ENCODE results near the gene SLC25A18.

SLC25A18 gene

GRCh38 chr22:17575151-17575550 lies 11.9 kb downstream of the SLC25A18 start:
- ChIA-PET POLR2A (no interaction called here), CTCF (no interaction called here)
- TF ChIP-seq ELF4 (IDR thresholded peaks at IDR 0.05) = no peak
- no peak for TF ChIP-seq FOXM1 (IDR thresholded peaks at IDR 0.05; ENCODE audit: borderline replicate concordance)
- TF ChIP-seq BHLHE40 (IDR thresholded peaks at IDR 0.05; ENCODE audit: borderline replicate concordance) = no peak
- TF ChIP-seq TARDBP (IDR thresholded peaks at IDR 0.05) = no peak
- no peak for TF ChIP-seq ZNF384 (IDR thresholded peaks at IDR 0.05)
- TF ChIP-seq FOXA1 (IDR thresholded peaks at IDR 0.05) = no peak
- TF ChIP-seq L3MBTL2 (conservative IDR thresholded peaks at IDR 0.05) = no peak
- no peak for TF ChIP-seq SP1 (IDR thresholded peaks at IDR 0.05)
- TF ChIP-seq SUZ12 (IDR thresholded peaks at IDR 0.05) = no peak
- no peak for TF ChIP-seq LEF1 (IDR thresholded peaks at IDR 0.05; ENCODE audit: borderline replicate concordance)
- TF ChIP-seq HDGF (IDR thresholded peaks at IDR 0.05; ENCODE audit: borderline replicate concordance) = no peak
- no peak for TF ChIP-seq FOXK2 (IDR thresholded peaks at IDR 0.05)
- TF ChIP-seq ARNT (IDR thresholded peaks at IDR 0.05) = no peak
- TF ChIP-seq PKNOX1 (IDR thresholded peaks at IDR 0.05) = no peak
- no peak for TF ChIP-seq NFRKB (IDR thresholded peaks at IDR 0.05)
- no peak for TF ChIP-seq CTBP1 (IDR thresholded peaks at IDR 0.05; ENCODE audit: borderline replicate concordance)

GRCh38 chr22:17575681-17576080 lies 12.4 kb downstream of the SLC25A18 start:
- ChIA-PET POLR2A (no interaction called here), CTCF (no interaction called here)
- no peak for DNase-seq (ENCODE audit: extremely low spot score)
- no peak for TF ChIP-seq FOXM1 (IDR thresholded peaks at IDR 0.05; ENCODE audit: borderline replicate concordance)
- TF ChIP-seq NFRKB (IDR thresholded peaks at IDR 0.05) = no peak
- TF ChIP-seq ZNF384 (IDR thresholded peaks at IDR 0.05) = no peak
- TF ChIP-seq LEF1 (IDR thresholded peaks at IDR 0.05; ENCODE audit: borderline replicate concordance) = no peak
- TF ChIP-seq SP1 (IDR thresholded peaks at IDR 0.05) = no peak
- no peak for TF ChIP-seq CTBP1 (IDR thresholded peaks at IDR 0.05; ENCODE audit: borderline replicate concordance)
- no peak for TF ChIP-seq SUZ12 (IDR thresholded peaks at IDR 0.05)
- no peak for TF ChIP-seq BHLHE40 (IDR thresholded peaks at IDR 0.05; ENCODE audit: borderline replicate concordance)
- TF ChIP-seq FOXA1 (IDR thresholded peaks at IDR 0.05) = no peak
- no peak for TF ChIP-seq ELF4 (IDR thresholded peaks at IDR 0.05)
- TF ChIP-seq PKNOX1 (IDR thresholded peaks at IDR 0.05) = no peak
- no peak for TF ChIP-seq ARNT (IDR thresholded peaks at IDR 0.05)
- no peak for TF ChIP-seq FOXK2 (IDR thresholded peaks at IDR 0.05)

More at GRCh38 chr22:17575151-17575550, 11.9 kb downstream of the SLC25A18 start:
- DNase-seq (ENCODE audit: extremely low spot score) = no peak

GRCh38 chr22:17576470-17576869 lies 13.2 kb downstream of the SLC25A18 start:
- no peak for TF ChIP-seq ARNT (IDR thresholded peaks at IDR 0.05)
- no peak for DNase-seq (ENCODE audit: extremely low spot score)
- POLR2A ChIA-PET = no interaction called here
- CTCF ChIA-PET = no interaction called here

GRCh38 chr22:17578136-17578754 lies 14.9 kb downstream of the SLC25A18 start:
- TF ChIP-seq BHLHE40 (IDR thresholded peaks at IDR 0.05; ENCODE audit: borderline replicate concordance) (no peak), PKNOX1 (IDR thresholded peaks at IDR 0.05) (no peak), NFRKB (IDR thresholded peaks at IDR 0.05) (no peak), TARDBP (IDR thresholded peaks at IDR 0.05) (no peak), ZNF384 (IDR thresholded peaks at IDR 0.05) (no peak), HDGF (IDR thresholded peaks at IDR 0.05; ENCODE audit: borderline replicate concordance) (no peak), L3MBTL2 (conservative IDR thresholded peaks at IDR 0.05) (no peak), SP1 (IDR thresholded peaks at IDR 0.05) (no peak), LEF1 (IDR thresholded peaks at IDR 0.05; ENCODE audit: borderline replicate concordance) (no peak), ELF4 (IDR thresholded peaks at IDR 0.05) (no peak), SUZ12 (IDR thresholded peaks at IDR 0.05) (no peak), FOXM1 (IDR thresholded peaks at IDR 0.05; ENCODE audit: borderline replicate concordance) (no peak), ARNT (IDR thresholded peaks at IDR 0.05) (no peak), FOXK2 (IDR thresholded peaks at IDR 0.05) (no peak), CTBP1 (IDR thresholded peaks at IDR 0.05; ENCODE audit: borderline replicate concordance) (no peak), FOXA1 (IDR thresholded peaks at IDR 0.05) (no peak)
- ChIA-PET CTCF (interaction anchor here (0.6 kb wide), 1 partner anchor 407 kb away, joined by 3 read pairs; no protein-coding TSS in a partner anchor), POLR2A (no interaction called here)
- no peak for DNase-seq (ENCODE audit: extremely low spot score)

- ChIA-PET POLR2A (no interaction called here), CTCF (no interaction called here)
- TF ChIP-seq ELF4 (IDR thresholded peaks at IDR 0.05) (no peak), LEF1 (IDR thresholded peaks at IDR 0.05; ENCODE audit: borderline replicate concordance) (no peak), FOXM1 (IDR thresholded peaks at IDR 0.05; ENCODE audit: borderline replicate concordance) (no peak), HDGF (IDR thresholded peaks at IDR 0.05; ENCODE audit: borderline replicate concordance) (no peak), FOXA1 (IDR thresholded peaks at IDR 0.05) (no peak), SP1 (IDR thresholded peaks at IDR 0.05) (no peak), BHLHE40 (IDR thresholded peaks at IDR 0.05; ENCODE audit: borderline replicate concordance) (no peak), SUZ12 (IDR thresholded peaks at IDR 0.05) (no peak), ZNF384 (IDR thresholded peaks at IDR 0.05) (no peak), TARDBP (IDR thresholded peaks at IDR 0.05) (no peak), NFRKB (IDR thresholded peaks at IDR 0.05) (no peak), L3MBTL2 (conservative IDR thresholded peaks at IDR 0.05) (no peak), FOXK2 (IDR thresholded peaks at IDR 0.05) (no peak)
- no peak for DNase-seq (ENCODE audit: extremely low spot score)
These were observed 16.3 kb downstream of the SLC25A18 start for GRCh38 chr22:17579535-17579981.

GRCh38 chr22:17580441-17581031 lies 17.2 kb downstream of the SLC25A18 start:
- DNase-seq (ENCODE audit: extremely low spot score) = peak; percentile 45
- ChIA-PET CTCF (no interaction called here), POLR2A (no interaction called here)
- TF ChIP-seq HDGF (IDR thresholded peaks at IDR 0.05; ENCODE audit: borderline replicate concordance) (no peak), BHLHE40 (IDR thresholded peaks at IDR 0.05; ENCODE audit: borderline replicate concordance) (no peak)
